Neuronal stem cell (in vitro differentiated cells): ENCODE measurements around the gene C14orf180.

Source experiments
- DNase-seq: peaks from one replicate; pipeline ENCODE4 v3.0.0-alpha.2; 2013; ENCODE audit warnings: low spot score
- H2AFZ ChIP-seq: one replicate; pipeline ENCODE4 v1.6.1; 2013; ENCODE audit warnings: mild to moderate bottlenecking, low read length, inconsistent platforms
- H2AK5ac ChIP-seq: 2 replicates; pipeline ENCODE4 v1.6.1; 2013; ENCODE audit warnings: low read depth, mild to moderate bottlenecking, inconsistent platforms, low read length, moderate library complexity, mixed read lengths
- H2BK120ac ChIP-seq: 2 replicates; pipeline ENCODE4 v1.6.1; 2013; ENCODE audit warnings: low read depth, mild to moderate bottlenecking, inconsistent platforms, low read length, moderate library complexity, mixed read lengths
- H2BK12ac ChIP-seq: one replicate; pipeline ENCODE4 v1.6.1; 2013; ENCODE audit warnings: low read length, inconsistent platforms
- H2BK15ac ChIP-seq: 2 replicates; pipeline ENCODE4 v1.6.1; 2013; ENCODE audit warnings: mild to moderate bottlenecking, low read length, inconsistent platforms, mixed read lengths
- H2BK5ac ChIP-seq: one replicate; pipeline ENCODE4 v1.6.1; 2013; ENCODE audit warnings: inconsistent platforms, mild to moderate bottlenecking, low read length, moderate library complexity
- H3K14ac ChIP-seq: one replicate; pipeline ENCODE4 v1.6.1; 2013; ENCODE audit warnings: low read length, inconsistent platforms
- H3K18ac ChIP-seq: 2 replicates; pipeline ENCODE4 v1.6.1; 2013; ENCODE audit warnings: low read length, inconsistent platforms
- H3K23ac ChIP-seq: 2 replicates; pipeline ENCODE4 v1.6.1; 2013; ENCODE audit warnings: low read depth, mild to moderate bottlenecking, mixed read lengths, low read length, inconsistent platforms; ENCODE audit not compliant: poor library complexity
- H3K27ac ChIP-seq: replicated peaks from 3 replicates; pipeline ENCODE4 v1.5.1; 2013; ENCODE audit warnings: low read length, inconsistent platforms
- H3K27me3 ChIP-seq, 3 experiments: 2 replicates each; pipeline ENCODE4 v1.6.1; 2013; ENCODE audit warnings: low read length in 3 of 3, mild to moderate bottlenecking in 2 of 3, inconsistent platforms in 1 of 3, low read depth in 1 of 3, mixed read lengths in 1 of 3, moderate library complexity in 1 of 3; ENCODE audit not compliant: control insufficient read depth in 3 of 3, insufficient read depth in 3 of 3
- H3K36me3 ChIP-seq, 2 donors: replicated peaks in 1 of 2; 2 replicates each; pipeline ENCODE4 v1.6.1; 2013; ENCODE audit warnings: low read length in 2 of 2; ENCODE audit not compliant: control insufficient read depth in 2 of 2, insufficient read depth in 2 of 2
- H3K4ac ChIP-seq: 2 replicates; pipeline ENCODE4 v1.6.1; 2013; ENCODE audit warnings: inconsistent platforms, mild to moderate bottlenecking, low read length, moderate library complexity
- H3K4me1 ChIP-seq, 2 donors: 1 replicate in 1 of 2; 2 replicates in 1 of 2; pipeline ENCODE4 v1.6.1; 2013; ENCODE audit warnings: low read length in 2 of 2, low read depth in 1 of 2; ENCODE audit not compliant: control insufficient read depth in 2 of 2, insufficient read depth in 1 of 2
- H3K4me2 ChIP-seq: one replicate; pipeline ENCODE4 v1.6.1; 2013; ENCODE audit warnings: mild to moderate bottlenecking, low read length, inconsistent platforms; ENCODE audit not compliant: insufficient read depth, poor library complexity, severe bottlenecking
- H3K4me3 ChIP-seq, 2 donors: 2 replicates each; pipeline ENCODE4 v1.5.1; 2013; ENCODE audit warnings: low read length in 2 of 2, mild to moderate bottlenecking in 2 of 2, inconsistent platforms in 1 of 2, moderate library complexity in 1 of 2
- H3K79me1 ChIP-seq: one replicate; pipeline ENCODE4 v1.6.1; 2013; ENCODE audit warnings: low read depth, mild to moderate bottlenecking, inconsistent platforms, low read length, moderate library complexity
- H3K9ac ChIP-seq: one replicate; pipeline ENCODE4 v1.6.1; 2013; ENCODE audit warnings: mild to moderate bottlenecking, low read depth, low read length, inconsistent platforms; ENCODE audit not compliant: poor library complexity
- H3K9me3 ChIP-seq, 2 donors: replicated peaks in 1 of 2; 2 replicates each; pipeline versions ENCODE3 to v1.6.1; 2013; ENCODE audit warnings: low read length in 2 of 2, mild to moderate bottlenecking in 2 of 2, inconsistent platforms in 1 of 2, low read depth in 1 of 2, mixed read lengths in 1 of 2, moderate library complexity in 1 of 2; ENCODE audit not compliant: control insufficient read depth in 2 of 2, insufficient read depth in 1 of 2
- H4K8ac ChIP-seq: one replicate; pipeline ENCODE4 v1.6.1; 2013; ENCODE audit warnings: low read depth, mild to moderate bottlenecking, inconsistent platforms, low read length, moderate library complexity
- H4K91ac ChIP-seq: one replicate; pipeline ENCODE4 v1.6.1; 2013; ENCODE audit warnings: low read length, low read depth, mild to moderate bottlenecking, inconsistent platforms; ENCODE audit not compliant: poor library complexity
- WGBS, 2 donors: extraction: QIAGEN DNeasy Blood & Tissue Kit; methylation state at CpG; one replicate each; pipeline ENCODE4 v1.1.7; 2013; ENCODE audit warnings: missing lambda C conversion rate in 2 of 2, mixed read lengths in 1 of 2; ENCODE audit not compliant: insufficient read length in 2 of 2, insufficient replicate concordance in 1 of 2; ENCODE audit errors: extremely low coverage in 2 of 2; 5-methylcytosine and 5-hydroxymethylcytosine counted together

Gene C14orf180

GRCh38 chr14:104639471-104639870, 59.9 kb downstream of the C14orf180 start:
- Histone ChIP-seq H4K8ac (no peak overlapping the region), H3K4me3 (no peak overlapping the region), H2BK120ac (no peak overlapping the region), H4K91ac (no peak overlapping the region), H3K36me3 (no peaks in the 10 kb centered on the region), H3K4me2 (no peak overlapping the region), H3K27ac (no peak overlapping the region), H3K23ac (no peak overlapping the region), H2BK5ac (no peak overlapping the region), H3K9me3 (no peaks in the 10 kb centered on the region), H3K4ac (no peak overlapping the region), H3K79me1 (no peaks in the 10 kb centered on the region), H2BK15ac (no peak overlapping the region), H3K27me3 (peaks cover 0 to 37% (median 0%) of the 10 kb centered on the region in 3 experiments), H3K9ac (no peak overlapping the region), H2BK12ac (no peak overlapping the region), H3K14ac (no peak overlapping the region), H2AFZ (no peak overlapping the region), H3K18ac (no peak overlapping the region), H2AK5ac (peak overlapping the region; percentile 88), H3K4me1 (peaks cover 0 to 8% of the 10 kb centered on the region in 2 donors)
- no peak for DNase-seq
- no CpG with 5 or more reads among the region's 5 CpGs for WGBS, 2 donors
